ENCODE results near the gene IMMT.

IMMT gene

DNA sequence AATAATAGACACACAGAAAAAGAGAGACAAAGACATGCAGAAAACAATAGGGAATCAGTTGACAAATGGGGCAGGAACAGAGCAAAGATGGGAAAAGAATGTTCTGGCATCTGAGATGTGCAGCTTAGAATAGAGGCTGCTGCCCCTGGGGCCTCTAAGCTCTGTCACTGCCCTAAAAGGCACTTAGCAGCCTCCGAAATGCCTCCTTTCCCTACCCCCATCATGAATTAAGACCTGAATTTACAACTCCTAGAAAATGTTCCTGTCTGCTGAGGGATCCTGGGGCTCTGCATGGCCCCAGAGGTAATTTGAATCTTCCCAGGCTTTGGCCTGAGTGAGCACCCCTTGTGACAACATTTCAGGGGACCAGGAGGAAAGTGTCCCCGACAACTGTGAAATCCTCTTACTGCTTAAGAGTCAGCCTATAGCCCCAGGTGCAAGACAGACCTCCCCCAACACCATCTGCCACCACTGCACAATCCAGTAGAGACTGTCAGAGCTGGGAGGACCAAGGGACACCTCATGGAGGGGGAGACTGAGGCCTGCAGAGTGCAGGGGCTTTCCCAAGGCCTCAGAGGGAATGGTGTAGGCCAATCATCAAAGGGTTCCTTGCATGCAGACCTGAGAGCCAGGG is 28.8 kb upstream of the IMMT start:
- TF ChIP-seq POLR2A (IDR thresholded peaks at IDR 0.05; ENCODE audit: extremely low read depth, insufficient read length) (no peak), MYC (IDR thresholded peaks at IDR 0.05; ENCODE audit: low read depth, low read length) (no peak), CTCF (IDR thresholded peaks at IDR 0.05; ENCODE audit: low read depth, low read length) (no peak)
- TF ChIP-seq, protein P1, sequence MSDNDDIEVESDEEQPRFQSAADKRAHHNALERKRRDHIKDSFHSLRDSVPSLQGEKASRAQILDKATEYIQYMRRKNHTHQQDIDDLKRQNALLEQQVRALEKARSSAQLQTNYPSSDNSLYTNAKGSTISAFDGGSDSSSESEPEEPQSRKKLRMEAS (IDR thresholded peaks at IDR 0.05; ENCODE audit: low read depth, low read length): no peak

DNA sequence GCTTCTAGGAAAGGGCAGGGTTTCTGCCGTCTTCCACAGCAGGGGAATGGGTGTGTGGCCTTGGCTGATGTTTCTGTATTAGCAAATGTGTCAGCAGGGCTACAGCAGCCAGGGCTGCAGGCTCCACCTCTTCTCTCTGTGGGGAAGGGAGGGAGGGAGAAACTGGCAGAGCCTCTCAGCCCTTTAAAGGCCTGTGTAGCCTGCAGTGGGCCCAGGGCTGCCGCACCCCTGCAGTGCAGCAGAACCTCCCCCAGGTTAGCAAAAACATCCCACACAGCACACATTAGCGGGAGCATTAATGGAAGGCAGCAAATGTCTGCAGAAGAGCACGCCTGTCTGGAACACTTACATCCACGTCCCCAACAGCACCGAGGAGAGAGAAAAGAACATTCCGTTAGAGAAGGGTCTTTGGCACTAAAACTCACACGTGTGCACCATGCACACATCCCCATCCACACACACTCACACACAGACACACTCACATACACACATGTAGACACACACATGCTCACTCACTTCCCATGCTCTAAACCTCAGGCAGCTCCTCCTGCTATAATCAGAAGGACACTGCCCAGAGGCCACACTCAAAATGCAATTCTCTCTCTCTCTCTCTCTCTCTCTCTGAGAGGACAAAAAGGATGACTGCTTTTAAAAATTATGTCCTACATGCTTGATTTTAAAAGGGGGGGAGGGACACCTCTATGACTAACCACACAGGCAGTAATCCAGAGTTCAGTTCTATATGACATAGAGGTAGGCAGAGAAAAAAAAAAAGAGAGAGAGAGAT is 28.1 kb upstream of the IMMT start:
- TF ChIP-seq POLR2A (IDR thresholded peaks at IDR 0.05; ENCODE audit: extremely low read depth, insufficient read length) (no peak), CTCF (IDR thresholded peaks at IDR 0.05; ENCODE audit: low read depth, low read length) (no peak), MYC (IDR thresholded peaks at IDR 0.05; ENCODE audit: low read depth, low read length) (no peak)
- TF ChIP-seq, protein P1 (IDR thresholded peaks at IDR 0.05; ENCODE audit: low read depth, low read length): no peak
- H3K4me3 ChIP-seq (ENCODE audit: low read depth, low read length): no peak overlapping the region
- DNase-seq (ENCODE audit: low read depth): no peak

More for the DNA sequence above, 28.8 kb upstream of the IMMT start:
- H3K4me3 ChIP-seq (ENCODE audit: low read depth, low read length): no peak overlapping the region
- no peak for DNase-seq (ENCODE audit: low read depth)

- H3K4me3 ChIP-seq (ENCODE audit: low read depth, low read length): no peak overlapping the region
- DNase-seq (ENCODE audit: low read depth): peak; percentile 71
- TF ChIP-seq, protein P1 (IDR thresholded peaks at IDR 0.05; ENCODE audit: low read depth, low read length): no peak
- TF ChIP-seq CTCF (IDR thresholded peaks at IDR 0.05; ENCODE audit: low read depth, low read length) (peak; percentile 97), POLR2A (IDR thresholded peaks at IDR 0.05; ENCODE audit: extremely low read depth, insufficient read length) (no peak)
These were observed 25.9 kb upstream of the IMMT start for GRCh38 chr2:86221066-86221684.

GRCh38 chr2:86219896-86220295 is 24.6 kb upstream of the IMMT start:
- no peak overlapping the region for H3K4me3 ChIP-seq (ENCODE audit: low read depth, low read length)
- DNase-seq (ENCODE audit: low read depth): no peak
- TF ChIP-seq MYC (IDR thresholded peaks at IDR 0.05; ENCODE audit: low read depth, low read length) (no peak), CTCF (IDR thresholded peaks at IDR 0.05; ENCODE audit: low read depth, low read length) (no peak), POLR2A (IDR thresholded peaks at IDR 0.05; ENCODE audit: extremely low read depth, insufficient read length) (no peak)
- TF ChIP-seq, protein P1 (IDR thresholded peaks at IDR 0.05; ENCODE audit: low read depth, low read length): no peak

GRCh38 chr2:86218124-86218523 is 22.9 kb upstream of the IMMT start:
- no peak overlapping the region for H3K4me3 ChIP-seq (ENCODE audit: low read depth, low read length)
- TF ChIP-seq, protein P1 (IDR thresholded peaks at IDR 0.05; ENCODE audit: low read depth, low read length): no peak
- no peak for DNase-seq (ENCODE audit: low read depth)

Measured in NB4 (cell line).